Vagina (tissue), 2 donors: ENCODE measurements around the gene PSME3IP1. TPM values are rescaled to one million over a fixed set of nuclear protein-coding genes. Genes with fewer than 3 reads are reported as not detected.

Source experiments
- DNase-seq, 2 donors: peaks; one replicate each; pipeline ENCODE4 v3.0.0-alpha.2; 2017; ENCODE audit errors: extremely low spot score in 2 of 2
- H3K27ac ChIP-seq: fragments of 200-600 bp; sonication (generic); one replicate; pipeline ENCODE4 v1.5.1; 2019
- H3K27me3 ChIP-seq: fragments of 200-600 bp; sonication (generic); one replicate; pipeline ENCODE4 v1.5.1; 2019
- H3K36me3 ChIP-seq, 2 donors: fragments of 200-600 bp; sonication (generic); one replicate each; pipeline ENCODE4 v1.5.1; 2017 to 2019
- H3K4me1 ChIP-seq: fragments of 200-600 bp; sonication (generic); one replicate; pipeline ENCODE4 v1.5.1; 2019
- H3K4me3 ChIP-seq, 2 donors: fragments of 200-600 bp; sonication (generic); 1 replicate in 1 of 2; 2 replicates in 1 of 2; pipeline ENCODE4 v1.5.1; 2016 to 2019
- H3K9me3 ChIP-seq: fragments of 200-600 bp; sonication (generic); one replicate; pipeline ENCODE4 v1.5.1; 2019
- POLR2A ChIP-seq, 2 donors: fragments of 450-650 bp; IDR thresholded peaks; one replicate each; pipeline ENCODE4 v1.6.1; 2017; ENCODE audit warnings: antibody characterized with exemption in 2 of 2, mild to moderate bottlenecking in 2 of 2, moderate library complexity in 2 of 2
- POLR2AphosphoS5 ChIP-seq, 2 donors: sonication (generic); formaldehyde crosslinking; IDR thresholded peaks; one replicate each; pipeline ENCODE4 v1.9.0; 2017; ENCODE audit warnings: antibody characterized with exemption in 2 of 2, mild to moderate bottlenecking in 2 of 2, low read depth in 1 of 2; ENCODE audit not compliant: insufficient read depth in 1 of 2
- intact Hi-C: fragments of 100-400 bp; cut with DNase I; formaldehyde crosslinking; loops from one replicate; pipeline ENCODE4 v1.15.1; 2023
- total RNA-seq: library from RNA; depleted of rRNA; stranded (reverse); fragments of >200 nt; gene quantifications from one replicate; pipeline ENCODE4 v1.2.3, GENCODE V29; 2016
- TF ChIP-seq, protein P1 (sequence below), 3 experiments: fragments of 450-650 bp in 2 of 3; fragments of 200-600 bp in 1 of 3; sonication (generic) in 1 of 3; IDR thresholded peaks; one replicate each; pipeline ENCODE4 v1.5.1; 2017 to 2019; ENCODE audit warnings: antibody characterized with exemption in 3 of 3, mild to moderate bottlenecking in 2 of 3, moderate library complexity in 2 of 3

The PSME3IP1 gene
- total RNA-seq, 1 donor from 2014 or later: 70.5 TPM

- no peak for DNase-seq
These were observed 19.9 kb downstream of the PSME3IP1 start for GRCh38 chr16:57165938-57166337.

GRCh38 chr16:57165483-57165882, 20.4 kb downstream of the PSME3IP1 start:
- Histone ChIP-seq H3K4me3 (no peak overlapping the region), H3K36me3 (peaks cover 0 to 65% of the 10 kb centered on the region in 2 donors), H3K9me3 (no peaks in the 10 kb centered on the region), H3K27ac (no peak overlapping the region), H3K4me1 (peaks cover 21% of the 10 kb centered on the region), H3K27me3 (no peaks in the 10 kb centered on the region)
- intact Hi-C loops: loop anchor here (5.0 kb wide), 1 partner anchor 73 kb away; the partner anchor contains the start of gene CPNE2
- no peak for TF ChIP-seq POLR2AphosphoS5 (IDR thresholded peaks at IDR 0.05; ENCODE audit: insufficient read depth in 1 of 2, low read depth in 1 of 2)
- TF ChIP-seq POLR2A (IDR thresholded peaks at IDR 0.05): no peak
- TF ChIP-seq, protein P1, sequence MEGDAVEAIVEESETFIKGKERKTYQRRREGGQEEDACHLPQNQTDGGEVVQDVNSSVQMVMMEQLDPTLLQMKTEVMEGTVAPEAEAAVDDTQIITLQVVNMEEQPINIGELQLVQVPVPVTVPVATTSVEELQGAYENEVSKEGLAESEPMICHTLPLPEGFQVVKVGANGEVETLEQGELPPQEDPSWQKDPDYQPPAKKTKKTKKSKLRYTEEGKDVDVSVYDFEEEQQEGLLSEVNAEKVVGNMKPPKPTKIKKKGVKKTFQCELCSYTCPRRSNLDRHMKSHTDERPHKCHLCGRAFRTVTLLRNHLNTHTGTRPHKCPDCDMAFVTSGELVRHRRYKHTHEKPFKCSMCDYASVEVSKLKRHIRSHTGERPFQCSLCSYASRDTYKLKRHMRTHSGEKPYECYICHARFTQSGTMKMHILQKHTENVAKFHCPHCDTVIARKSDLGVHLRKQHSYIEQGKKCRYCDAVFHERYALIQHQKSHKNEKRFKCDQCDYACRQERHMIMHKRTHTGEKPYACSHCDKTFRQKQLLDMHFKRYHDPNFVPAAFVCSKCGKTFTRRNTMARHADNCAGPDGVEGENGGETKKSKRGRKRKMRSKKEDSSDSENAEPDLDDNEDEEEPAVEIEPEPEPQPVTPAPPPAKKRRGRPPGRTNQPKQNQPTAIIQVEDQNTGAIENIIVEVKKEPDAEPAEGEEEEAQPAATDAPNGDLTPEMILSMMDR (IDR thresholded peaks at IDR 0.05): no peak
- no peak for DNase-seq

More at GRCh38 chr16:57165938-57166337, 19.9 kb downstream of the PSME3IP1 start:
- no peaks in the 10 kb centered on the region for H3K9me3 ChIP-seq
- H3K4me3 ChIP-seq: no peak overlapping the region
- TF ChIP-seq POLR2A (IDR thresholded peaks at IDR 0.05) (no peak), POLR2AphosphoS5 (IDR thresholded peaks at IDR 0.05; ENCODE audit: insufficient read depth in 1 of 2, low read depth in 1 of 2) (no peak)
- H3K27ac ChIP-seq: no peak overlapping the region
- peaks cover 0 to 68% of the 10 kb centered on the region in 2 donors for H3K36me3 ChIP-seq
- intact Hi-C loops: loop anchor here (5.0 kb wide), 1 partner anchor 74 kb away; the partner anchor contains the start of gene CPNE2
- H3K4me1 ChIP-seq: peaks cover 21% of the 10 kb centered on the region
- no peaks in the 10 kb centered on the region for H3K27me3 ChIP-seq

GRCh38 chr16:57163842-57164241, 22.0 kb downstream of the PSME3IP1 start:
- Histone ChIP-seq H3K9me3 (no peaks in the 10 kb centered on the region), H3K36me3 (peaks cover 0 to 50% of the 10 kb centered on the region in 2 donors), H3K27ac (no peak overlapping the region), H3K4me1 (peaks cover 21% of the 10 kb centered on the region), H3K4me3 (no peak overlapping the region), H3K27me3 (no peaks in the 10 kb centered on the region)
- intact Hi-C loops: no loop called here
- DNase-seq: no peak
- TF ChIP-seq POLR2AphosphoS5 (IDR thresholded peaks at IDR 0.05; ENCODE audit: insufficient read depth in 1 of 2, low read depth in 1 of 2) (no peak), POLR2A (IDR thresholded peaks at IDR 0.05) (no peak)
- TF ChIP-seq, protein P1 (IDR thresholded peaks at IDR 0.05): no peak

DNA sequence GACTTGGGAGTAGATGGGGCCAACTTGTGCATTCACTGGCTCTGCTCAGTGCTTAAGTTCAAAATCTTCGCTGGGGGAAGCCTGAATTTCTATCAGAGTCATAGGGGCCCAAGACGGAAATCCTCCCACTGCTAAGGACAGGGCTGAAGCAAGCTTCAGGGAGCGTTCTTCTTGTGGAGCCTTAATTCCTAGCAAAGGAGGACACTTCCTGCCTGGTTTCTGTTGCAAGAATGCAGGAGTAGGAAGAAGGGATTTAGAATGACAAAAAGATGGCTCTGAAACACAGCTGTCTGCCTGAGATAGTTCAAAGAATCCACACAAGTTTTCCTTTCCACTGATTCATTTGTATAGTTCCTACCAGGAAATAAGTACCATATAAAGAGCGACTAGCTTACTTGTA, 26.4 kb downstream of the PSME3IP1 start:
- Histone ChIP-seq H3K27ac (no peak overlapping the region), H3K4me3 (no peak overlapping the region), H3K36me3 (peaks cover 0 to 29% of the 10 kb centered on the region in 2 donors), H3K4me1 (no peaks in the 10 kb centered on the region), H3K27me3 (no peaks in the 10 kb centered on the region), H3K9me3 (no peaks in the 10 kb centered on the region)
- TF ChIP-seq POLR2AphosphoS5 (IDR thresholded peaks at IDR 0.05; ENCODE audit: insufficient read depth in 1 of 2, low read depth in 1 of 2) (no peak), POLR2A (IDR thresholded peaks at IDR 0.05) (no peak)
- TF ChIP-seq, protein P1 (IDR thresholded peaks at IDR 0.05): no peak
- DNase-seq: no peak
- intact Hi-C loops: no loop called here

DNA sequence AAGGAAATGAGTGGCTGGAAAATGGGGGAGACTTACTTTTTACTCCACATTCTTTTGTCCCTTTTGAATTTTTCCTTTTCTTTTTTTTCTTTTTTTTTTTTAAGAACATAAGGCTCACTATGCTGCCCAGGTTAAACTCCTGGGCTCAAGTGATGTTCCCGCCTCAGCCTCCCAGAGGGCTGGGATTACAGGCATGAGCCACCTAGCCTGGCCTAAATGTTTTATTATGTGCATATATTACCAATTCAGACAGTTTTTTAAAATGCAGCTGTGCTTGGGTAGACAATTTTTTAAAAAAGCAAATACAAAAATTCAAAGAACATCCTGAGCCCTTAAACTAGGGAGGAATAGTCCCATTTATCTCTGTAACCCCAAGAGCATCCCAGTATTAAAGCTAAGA, 28.3 kb downstream of the PSME3IP1 start:
- H3K27me3 ChIP-seq: no peaks in the 10 kb centered on the region
- intact Hi-C loops: no loop called here
- H3K9me3 ChIP-seq: no peaks in the 10 kb centered on the region
- H3K4me3 ChIP-seq: no peak overlapping the region
- TF ChIP-seq, protein P1 (IDR thresholded peaks at IDR 0.05): no peak
- TF ChIP-seq POLR2A (IDR thresholded peaks at IDR 0.05): no peak
- no peaks in the 10 kb centered on the region for H3K4me1 ChIP-seq
- no peak for DNase-seq
- H3K27ac ChIP-seq: no peak overlapping the region
- peaks cover 0 to 25% of the 10 kb centered on the region in 2 donors for H3K36me3 ChIP-seq
